T-cell (primary cell): Measurements from ENCODE around the gene ZC3H4. TPM values are rescaled to one million over a fixed set of nuclear protein-coding genes. Genes with fewer than 3 reads are reported as not detected.

Experiments
- ATAC-seq, 4 experiments: fragments of 200-7000 bp in 3 of 4; fragments of 150-1000 bp in 1 of 4; cut with Tn5 transposase; replicated peaks in 1 of 4; 1 replicate in 3 of 4; 2 replicates in 1 of 4; pipeline ENCODE4 v1.10.0; 2021; ENCODE audit warnings: moderate library complexity in 3 of 4, mild to moderate bottlenecking in 2 of 4, moderate number of reproducible peaks in 1 of 4
- CTCF ChIA-PET, 2 donors: fragments of 300-600 bp; sonication (Branson Sonifier 250); formaldehyde crosslinking; loops; one replicate each; lab custom pipeline; 2022; ENCODE audit warnings: antibody characterized with exemption in 2 of 2; lab: Charles Lee
- POLR2A ChIA-PET, 2 donors: fragments of 300-600 bp; sonication (Branson Sonifier 250); formaldehyde crosslinking; loops; one replicate each; lab custom pipeline; 2022; ENCODE audit warnings: antibody characterized with exemption in 2 of 2; lab: Charles Lee
- DNase-seq, 35 experiments: peaks; one replicate each; pipeline versions ENCODE4 v3.0.0 to v3.0.0-alpha.2; 2013 to 2023
- H3K27ac ChIP-seq: one replicate; pipeline ENCODE4 v1.5.1; 2013; ENCODE audit warnings: low read length
- H3K27me3 ChIP-seq, 2 experiments: replicated peaks in 1 of 2; 1 replicate in 1 of 2; 2 replicates in 1 of 2; pipeline versions ENCODE4 v1.6.1 to v1.7.0; 2013; ENCODE audit warnings: low read length in 1 of 2, mixed read lengths in 1 of 2; ENCODE audit not compliant: control insufficient read depth in 2 of 2, insufficient read depth in 2 of 2; ENCODE audit errors: extremely low read depth in 1 of 2
- H3K36me3 ChIP-seq, 2 donors: 1 replicate in 1 of 2; 2 replicates in 1 of 2; pipeline versions ENCODE4 v1.6.1 to v1.7.0; 2013; ENCODE audit warnings: low read length in 1 of 2; ENCODE audit not compliant: control insufficient read depth in 2 of 2, insufficient read depth in 1 of 2; ENCODE audit errors: extremely low read depth in 1 of 2
- H3K4me1 ChIP-seq, 2 experiments: 1 replicate in 1 of 2; 2 replicates in 1 of 2; pipeline versions ENCODE4 v1.6.1 to v1.7.0; 2013; ENCODE audit warnings: low read length in 2 of 2, mixed read lengths in 1 of 2; ENCODE audit not compliant: insufficient read depth in 2 of 2, control insufficient read depth in 1 of 2; ENCODE audit errors: extremely low read depth in 1 of 2
- H3K4me3 ChIP-seq, 2 donors: 1 replicate in 1 of 2; 2 replicates in 1 of 2; pipeline versions ENCODE4 v1.5.1 to v1.7.0; 2013; ENCODE audit warnings: mild to moderate bottlenecking in 2 of 2, low read length in 1 of 2, moderate library complexity in 1 of 2; ENCODE audit not compliant: control insufficient read depth in 1 of 2; ENCODE audit errors: extremely low read depth in 1 of 2
- H3K9me3 ChIP-seq: 2 replicates; pipeline ENCODE4 v1.7.0; 2013
- H3K27ac Mint-ChIP-seq, 2 donors: one replicate each; pipeline ENCODE4 v1.8.0; 2020 to 2021; ENCODE audit warnings: mild to moderate bottlenecking in 2 of 2, mixed read lengths in 2 of 2
- H3K27me3 Mint-ChIP-seq, 2 donors: one replicate each; pipeline ENCODE4 v1.8.0; 2021 to 2022; ENCODE audit warnings: mixed read lengths in 2 of 2
- H3K36me3 Mint-ChIP-seq: one replicate; pipeline ENCODE4 v1.8.0; 2021; ENCODE audit warnings: mixed read lengths
- H3K4me1 Mint-ChIP-seq, 3 donors: one replicate each; pipeline ENCODE4 v1.8.0; 2020 to 2022; ENCODE audit warnings: mixed read lengths in 3 of 3, mild to moderate bottlenecking in 1 of 3
- H3K4me3 Mint-ChIP-seq, 3 donors: one replicate each; pipeline ENCODE4 v1.8.0; 2020 to 2022; ENCODE audit warnings: mild to moderate bottlenecking in 3 of 3, mixed read lengths in 3 of 3, moderate library complexity in 3 of 3
- H3K9me3 Mint-ChIP-seq, 3 donors: one replicate each; pipeline ENCODE4 v1.8.0; 2020 to 2022; ENCODE audit warnings: mixed read lengths in 3 of 3
- WGBS: methylation state at CpG from one replicate; pipeline ENCODE4 v1.1.5; 2013; ENCODE audit warnings: missing lambda C conversion rate; ENCODE audit not compliant: insufficient coverage; 5-methylcytosine and 5-hydroxymethylcytosine counted together
- total RNA-seq, 35 experiments: library from RNA in 6 of 35; stranded (reverse) in 6 of 35; fragments of 120-200 nt in 1 of 35; gene quantifications; one replicate each; pipeline versions ENCODE4 v1.2.1 to v1.2.4 and lab custom pipeline; 2013 to 2026

ZC3H4 gene
- total RNA-seq, 5 donors from 2014 or later (not counting 1 experiment from before 2014, with no cell fraction given): 64.0 to 81.4 (median 72.3) TPM

- ATAC-seq (peak in 2 of 4 experiments; percentile 17 to 36), DNase-seq (peak in 8 of 35 experiments; percentile 5 to 68 (median 20))
- ChIA-PET CTCF (interaction anchor here (0.7 to 4.7 kb wide), 11 partner anchors 7 to 100 kb away, joined by 3 to 32 read pairs (median 6); no protein-coding TSS in a partner anchor), POLR2A (interaction anchor here in 1 of 2 donors (0.9 to 1.4 kb wide), 3 partner anchors 11 to 69 kb away, joined by 3 to 12 read pairs (median 7); no protein-coding TSS in a partner anchor)
- Mint-ChIP-seq H3K36me3 (peaks cover 28% of the 10 kb centered on the region), H3K9me3 (no peaks in the 10 kb centered on the region), H3K4me3 (peak overlapping the region; percentile 61 to 80 (median 62)), H3K27ac (peak overlapping the region; percentile 92 to 94), H3K4me1 (peaks cover 64 to 70% (median 65%) of the 10 kb centered on the region in 3 donors), H3K27me3 (no peaks in the 10 kb centered on the region)
- H3K4me3 ChIP-seq: peak overlapping the region in 1 of 2 donors; percentile 6
- H3K27ac ChIP-seq: peak overlapping the region; percentile 68
- H3K27me3 ChIP-seq: no peaks in the 10 kb centered on the region
- 0% methylated on average over 3 of the region's 7 CpGs for WGBS
- no peaks in the 10 kb centered on the region for H3K9me3 ChIP-seq
- H3K4me1 ChIP-seq: peaks cover 52 to 73% of the 10 kb centered on the region in 2 experiments
- peaks cover 5 to 36% of the 10 kb centered on the region in 2 donors for H3K36me3 ChIP-seq
Measured at GRCh38 chr19:47156861-47157430, 43.4 kb upstream of the ZC3H4 start.

GRCh38 chr19:47155148-47155547, 41.6 kb upstream of the ZC3H4 start:
- no peak overlapping the region for H3K4me3 ChIP-seq
- peaks cover 59 to 69% (median 67%) of the 10 kb centered on the region in 3 donors for H3K4me1 Mint-ChIP-seq
- peak overlapping the region in 1 of 2 donors; percentile 36 for H3K27ac Mint-ChIP-seq
- H3K36me3 ChIP-seq: peaks cover 5 to 48% of the 10 kb centered on the region in 2 donors
- H3K4me1 ChIP-seq: peaks cover 41 to 57% of the 10 kb centered on the region in 2 experiments
- no peaks in the 10 kb centered on the region for H3K9me3 ChIP-seq
- peak overlapping the region in 1 of 3 donors; percentile 39 for H3K4me3 Mint-ChIP-seq
- no peak overlapping the region for H3K27ac ChIP-seq
- DNase-seq: no peak
- peaks cover 43% of the 10 kb centered on the region for H3K36me3 Mint-ChIP-seq
- no peaks in the 10 kb centered on the region for H3K27me3 ChIP-seq
- ChIA-PET CTCF (interaction anchor here in 1 of 2 donors (0.5 kb wide), 1 partner anchor 123 kb away, joined by 5 read pairs; no protein-coding TSS in a partner anchor), POLR2A (no interaction called here)
- no peaks in the 10 kb centered on the region for H3K9me3 Mint-ChIP-seq
- H3K27me3 Mint-ChIP-seq: no peaks in the 10 kb centered on the region
- 88% methylated on average over 5 of the region's 7 CpGs for WGBS
- ATAC-seq: no peak

- Mint-ChIP-seq H3K27ac (no peak overlapping the region), H3K4me1 (peaks cover 53 to 62% (median 60%) of the 10 kb centered on the region in 3 donors)
- CTCF ChIA-PET: no interaction called here
Measured at GRCh38 chr19:47153266-47153665, 39.7 kb upstream of the ZC3H4 start.

GRCh38 chr19:47152632-47153031, 39.1 kb upstream of the ZC3H4 start:
- CTCF ChIA-PET: interaction anchor here in 1 of 2 donors (1.0 kb wide), 1 partner anchor 90 kb away, joined by 4 read pairs; no protein-coding TSS in a partner anchor
- Histone ChIP-seq H3K36me3 (peaks cover 5 to 53% of the 10 kb centered on the region in 2 donors), H3K4me1 (peaks cover 36 to 53% of the 10 kb centered on the region in 2 experiments), H3K9me3 (no peaks in the 10 kb centered on the region), H3K4me3 (no peak overlapping the region), H3K27ac (no peak overlapping the region), H3K27me3 (no peaks in the 10 kb centered on the region)
- Mint-ChIP-seq H3K36me3 (peaks cover 52% of the 10 kb centered on the region), H3K4me1 (peaks cover 52 to 60% (median 58%) of the 10 kb centered on the region in 3 donors), H3K27me3 (no peaks in the 10 kb centered on the region), H3K4me3 (no peak overlapping the region), H3K9me3 (no peaks in the 10 kb centered on the region), H3K27ac (peak overlapping the region in 1 of 2 donors; percentile 32)
- WGBS: 95% methylated on average over 2 of the region's 2 CpGs
- DNase-seq: no peak
- no peak for ATAC-seq
- POLR2A ChIA-PET: no interaction called here

More at GRCh38 chr19:47153266-47153665, 39.7 kb upstream of the ZC3H4 start:
- Histone ChIP-seq H3K36me3 (peaks cover 5 to 53% of the 10 kb centered on the region in 2 donors), H3K4me1 (peaks cover 39 to 53% of the 10 kb centered on the region in 2 experiments), H3K9me3 (no peaks in the 10 kb centered on the region), H3K27me3 (no peaks in the 10 kb centered on the region), H3K27ac (no peak overlapping the region), H3K4me3 (no peak overlapping the region)
- no peaks in the 10 kb centered on the region for H3K9me3 Mint-ChIP-seq
- H3K4me3 Mint-ChIP-seq: no peak overlapping the region
- peaks cover 48% of the 10 kb centered on the region for H3K36me3 Mint-ChIP-seq
- ATAC-seq: no peak
- no peaks in the 10 kb centered on the region for H3K27me3 Mint-ChIP-seq
- no CpG with 5 or more reads among the region's 2 CpGs for WGBS
- no peak for DNase-seq
- POLR2A ChIA-PET: no interaction called here

GRCh38 chr19:47152205-47152604, 38.6 kb upstream of the ZC3H4 start:
- H3K4me1 Mint-ChIP-seq: peaks cover 48 to 56% (median 56%) of the 10 kb centered on the region in 3 donors
- Histone ChIP-seq H3K27me3 (no peaks in the 10 kb centered on the region), H3K36me3 (peaks cover 5 to 53% of the 10 kb centered on the region in 2 donors), H3K27ac (no peak overlapping the region), H3K9me3 (no peaks in the 10 kb centered on the region), H3K4me3 (no peak overlapping the region), H3K4me1 (peaks cover 34 to 53% of the 10 kb centered on the region in 2 experiments)
- ChIA-PET POLR2A (no interaction called here), CTCF (interaction anchor here in 1 of 2 donors (1.0 kb wide), 1 partner anchor 91 kb away, joined by 4 read pairs; no protein-coding TSS in a partner anchor)
- H3K36me3 Mint-ChIP-seq: peaks cover 52% of the 10 kb centered on the region
- no peaks in the 10 kb centered on the region for H3K9me3 Mint-ChIP-seq
- no CpG with 5 or more reads among the region's 1 CpG for WGBS
- no peak overlapping the region for H3K4me3 Mint-ChIP-seq
- no peaks in the 10 kb centered on the region for H3K27me3 Mint-ChIP-seq
- ATAC-seq: no peak
- DNase-seq: no peak
- H3K27ac Mint-ChIP-seq: peak overlapping the region in 1 of 2 donors; percentile 32

- H3K27me3 Mint-ChIP-seq: no peaks in the 10 kb centered on the region
- H3K36me3 Mint-ChIP-seq: peaks cover 51% of the 10 kb centered on the region
- peaks cover 5 to 54% of the 10 kb centered on the region in 2 donors for H3K36me3 ChIP-seq
- H3K27me3 ChIP-seq: no peaks in the 10 kb centered on the region
- no peaks in the 10 kb centered on the region for H3K9me3 Mint-ChIP-seq
- no peak overlapping the region for H3K4me3 ChIP-seq
- ATAC-seq (no peak), DNase-seq (no peak)
- peaks cover 48 to 56% (median 55%) of the 10 kb centered on the region in 3 donors for H3K4me1 Mint-ChIP-seq
- H3K4me3 Mint-ChIP-seq: no peak overlapping the region
- H3K27ac ChIP-seq: no peak overlapping the region
- H3K4me1 ChIP-seq: peaks cover 32 to 53% of the 10 kb centered on the region in 2 experiments
- H3K9me3 ChIP-seq: no peaks in the 10 kb centered on the region
- ChIA-PET POLR2A (no interaction called here), CTCF (interaction anchor here in 1 of 2 donors (0.7 kb wide), 1 partner anchor 92 kb away, joined by 3 read pairs; no protein-coding TSS in a partner anchor)
- 100% methylated on average over 2 of the region's 3 CpGs for WGBS
- H3K27ac Mint-ChIP-seq: peak overlapping the region; percentile 28 to 61
Measured at GRCh38 chr19:47151627-47152026, 38.1 kb upstream of the ZC3H4 start.
